Thyroid gland (tissue), 4 donors: ENCODE results near the gene ANGPTL4.

Experiments used
- POLR2A ChIP-seq, 2 donors: fragments of 450-650 bp; IDR thresholded peaks; one replicate each; pipeline ENCODE4 v1.6.1; 2017; ENCODE audit warnings: antibody characterized with exemption in 2 of 2, mild to moderate bottlenecking in 2 of 2, moderate library complexity in 1 of 2
- TF ChIP-seq, protein P1 (sequence below), 6 experiments: fragments of 200-600 bp in 3 of 6; fragments of 450-650 bp in 3 of 6; sonication (generic) in 3 of 6; IDR thresholded peaks; one replicate each; pipeline ENCODE4 v1.5.1; 2016 to 2019; ENCODE audit warnings: antibody characterized with exemption in 6 of 6, mild to moderate bottlenecking in 2 of 6, inconsistent platforms in 1 of 6, moderate library complexity in 1 of 6

DNA sequence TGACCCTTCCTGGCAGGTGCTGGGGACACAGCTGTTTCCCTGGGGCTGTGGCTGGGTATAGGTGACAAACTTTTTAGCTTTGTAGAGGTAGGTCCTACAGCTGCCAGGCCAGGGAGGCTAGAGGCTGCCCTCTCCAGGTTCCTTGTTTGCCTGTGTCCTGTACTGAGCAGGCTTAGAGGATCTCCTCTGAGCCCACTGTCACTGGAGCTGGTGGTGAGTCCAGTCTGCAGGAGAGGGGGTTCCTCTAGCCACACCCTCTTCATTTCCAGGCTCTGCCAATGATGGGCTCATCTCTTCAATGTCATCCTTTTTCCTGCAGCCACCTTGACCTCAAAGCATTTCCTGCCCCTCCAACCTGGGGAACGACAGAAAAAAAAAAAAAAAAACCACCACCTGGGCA lies 13.6 kb downstream of the ANGPTL4 start:
- no peak for TF ChIP-seq POLR2A (IDR thresholded peaks at IDR 0.05)
- TF ChIP-seq, protein P1, sequence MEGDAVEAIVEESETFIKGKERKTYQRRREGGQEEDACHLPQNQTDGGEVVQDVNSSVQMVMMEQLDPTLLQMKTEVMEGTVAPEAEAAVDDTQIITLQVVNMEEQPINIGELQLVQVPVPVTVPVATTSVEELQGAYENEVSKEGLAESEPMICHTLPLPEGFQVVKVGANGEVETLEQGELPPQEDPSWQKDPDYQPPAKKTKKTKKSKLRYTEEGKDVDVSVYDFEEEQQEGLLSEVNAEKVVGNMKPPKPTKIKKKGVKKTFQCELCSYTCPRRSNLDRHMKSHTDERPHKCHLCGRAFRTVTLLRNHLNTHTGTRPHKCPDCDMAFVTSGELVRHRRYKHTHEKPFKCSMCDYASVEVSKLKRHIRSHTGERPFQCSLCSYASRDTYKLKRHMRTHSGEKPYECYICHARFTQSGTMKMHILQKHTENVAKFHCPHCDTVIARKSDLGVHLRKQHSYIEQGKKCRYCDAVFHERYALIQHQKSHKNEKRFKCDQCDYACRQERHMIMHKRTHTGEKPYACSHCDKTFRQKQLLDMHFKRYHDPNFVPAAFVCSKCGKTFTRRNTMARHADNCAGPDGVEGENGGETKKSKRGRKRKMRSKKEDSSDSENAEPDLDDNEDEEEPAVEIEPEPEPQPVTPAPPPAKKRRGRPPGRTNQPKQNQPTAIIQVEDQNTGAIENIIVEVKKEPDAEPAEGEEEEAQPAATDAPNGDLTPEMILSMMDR (IDR thresholded peaks at IDR 0.05): no peak
